Panc1 (cell line): ENCODE measurements around the gene GRIA4.

Source experiments
- POLR2AphosphoS5 ChIP-seq: IDR thresholded peaks from 2 replicates; pipeline ENCODE4 v1.6.1; 2012; ENCODE audit warnings: mild to moderate bottlenecking, low read depth, low read length, moderate library complexity
- SIN3A ChIP-seq: IDR thresholded peaks from 2 replicates; pipeline ENCODE4 v1.6.1; 2012; ENCODE audit warnings: low read depth, mild to moderate bottlenecking, low read length, moderate library complexity, borderline replicate concordance; ENCODE audit not compliant: insufficient read depth
- TCF7L2 ChIP-seq: IDR thresholded peaks from 2 replicates; pipeline ENCODE4 v1.6.1; 2011; ENCODE audit warnings: mild to moderate bottlenecking, low read depth, low read length, inconsistent platforms
- TF ChIP-seq, protein P1 (sequence below): fragments of 450-650 bp; IDR thresholded peaks from 2 replicates; pipeline ENCODE4 v1.5.1; 2017; ENCODE audit warnings: mild to moderate bottlenecking

DNA sequence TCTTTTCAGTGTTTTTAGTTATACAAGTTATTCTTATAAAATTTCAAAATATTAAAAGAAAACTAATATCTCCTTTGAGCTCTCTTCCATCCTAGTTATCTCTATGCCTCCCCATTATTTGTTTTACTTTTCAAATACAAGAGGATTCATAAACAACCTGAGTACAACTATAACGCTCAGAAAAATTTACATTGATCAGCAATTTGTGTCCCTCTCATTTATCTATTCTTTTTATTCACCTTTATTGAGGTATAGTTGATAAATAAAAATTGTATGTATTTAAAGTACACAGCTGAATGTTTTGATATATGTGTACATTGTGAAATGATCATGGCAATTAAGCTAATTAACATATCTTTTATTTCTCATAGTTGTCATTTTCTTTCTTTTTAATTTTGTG lies 57.6 kb downstream of the GRIA4 start:
- TF ChIP-seq, protein P1, sequence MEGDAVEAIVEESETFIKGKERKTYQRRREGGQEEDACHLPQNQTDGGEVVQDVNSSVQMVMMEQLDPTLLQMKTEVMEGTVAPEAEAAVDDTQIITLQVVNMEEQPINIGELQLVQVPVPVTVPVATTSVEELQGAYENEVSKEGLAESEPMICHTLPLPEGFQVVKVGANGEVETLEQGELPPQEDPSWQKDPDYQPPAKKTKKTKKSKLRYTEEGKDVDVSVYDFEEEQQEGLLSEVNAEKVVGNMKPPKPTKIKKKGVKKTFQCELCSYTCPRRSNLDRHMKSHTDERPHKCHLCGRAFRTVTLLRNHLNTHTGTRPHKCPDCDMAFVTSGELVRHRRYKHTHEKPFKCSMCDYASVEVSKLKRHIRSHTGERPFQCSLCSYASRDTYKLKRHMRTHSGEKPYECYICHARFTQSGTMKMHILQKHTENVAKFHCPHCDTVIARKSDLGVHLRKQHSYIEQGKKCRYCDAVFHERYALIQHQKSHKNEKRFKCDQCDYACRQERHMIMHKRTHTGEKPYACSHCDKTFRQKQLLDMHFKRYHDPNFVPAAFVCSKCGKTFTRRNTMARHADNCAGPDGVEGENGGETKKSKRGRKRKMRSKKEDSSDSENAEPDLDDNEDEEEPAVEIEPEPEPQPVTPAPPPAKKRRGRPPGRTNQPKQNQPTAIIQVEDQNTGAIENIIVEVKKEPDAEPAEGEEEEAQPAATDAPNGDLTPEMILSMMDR = no peak
- TF ChIP-seq SIN3A (no peak), POLR2AphosphoS5 (no peak), TCF7L2 (no peak)
